Non-pigmented ciliary epithelial cell (primary cell): Measurements from ENCODE around the gene TAF1D.
"Not testable (repeated sequence)": the region's sequence is repeated elsewhere in the genome, so short reads cannot be mapped to it uniquely, and the experiment has no call there.

ENCODE experiments used
- DNase-seq: peaks from one replicate; pipeline ENCODE4 v3.0.0-alpha.2; 2010; ENCODE audit warnings: low read depth

Gene TAF1D

GRCh38 chr11:93747122-93747521, 5.8 kb upstream of the TAF1D start:
- DNase-seq = no peak

- DNase-seq = no peak
Measured at GRCh38 chr11:93746101-93746500, 4.8 kb upstream of the TAF1D start.

GRCh38 chr11:93745005-93745755, 3.9 kb upstream of the TAF1D start:
- not testable (repeated sequence) for DNase-seq

- DNase-seq = no peak
Measured at GRCh38 chr11:93744669-93745004, 3.3 kb upstream of the TAF1D start.

- DNase-seq = no peak
Measured at GRCh38 chr11:93743291-93743690, 2.0 kb upstream of the TAF1D start.

- DNase-seq = no peak
Measured at GRCh38 chr11:93741882-93742226, 559 bp upstream of the TAF1D start.

GRCh38 chr11:93740730-93741093, 583 bp downstream of the TAF1D start:
- no peak for DNase-seq

- no peak for DNase-seq
Measured at GRCh38 chr11:93740031-93740729, 1.1 kb downstream of the TAF1D start.

GRCh38 chr11:93738647-93739081, 2.6 kb downstream of the TAF1D start:
- no peak for DNase-seq

- DNase-seq = no peak
Measured at GRCh38 chr11:93737904-93738612, 3.2 kb downstream of the TAF1D start.

GRCh38 chr11:93736129-93736528, 5.2 kb downstream of the TAF1D start:
- DNase-seq = no peak

- no peak for DNase-seq
Measured at GRCh38 chr11:93735627-93736026, 5.7 kb downstream of the TAF1D start.

GRCh38 chr11:93734427-93735222, 6.7 kb downstream of the TAF1D start:
- DNase-seq = no peak

GRCh38 chr11:93733474-93733873, 7.8 kb downstream of the TAF1D start:
- no peak for DNase-seq

- DNase-seq = no peak
Measured at GRCh38 chr11:93732237-93732892, 8.9 kb downstream of the TAF1D start.

- DNase-seq = no peak
Measured at GRCh38 chr11:93730108-93731107, 10.9 kb downstream of the TAF1D start.

GRCh38 chr11:93729129-93729616, 12.1 kb downstream of the TAF1D start:
- DNase-seq = no peak

- no peak for DNase-seq
Measured at GRCh38 chr11:93728792-93729128, 12.5 kb downstream of the TAF1D start.

GRCh38 chr11:93727985-93728791, 13.1 kb downstream of the TAF1D start:
- no peak for DNase-seq

GRCh38 chr11:93724089-93724488, 17.2 kb downstream of the TAF1D start:
- no peak for DNase-seq
